ENCODE data around the gene VPS13C. TPM values are rescaled to one million over a fixed set of nuclear protein-coding genes. Genes with fewer than 3 reads are reported as not detected.

The VPS13C gene
- polyA plus RNA-seq, 2 of the 4 experiments (the other 2 are of a cell fraction): 13.2 to 26.5 TPM

- ChIA-PET CTCF (interaction anchor here (1.4 to 9.7 kb wide), 4 partner anchors 9 to 243 kb away, joined by 3 to 86 read pairs (median 19); partner anchors contain the start of gene C2CD4B), POLR2A (no interaction called here)
- FAIRE-seq (no peak), ATAC-seq (no peak), DNase-seq (ENCODE audit: low read depth in 1 of 2, low spot score in 1 of 2) (peak in 1 of 2 experiments; percentile 33)
- peak overlapping the region in 1 of 2 experiments; percentile 38; a peak in 2 of 6 replicates for H3K27ac ChIP-seq
- H3K9me3 ChIP-seq: no peaks in the 10 kb centered on the region
- no peak overlapping the region for H3K4me3 ChIP-seq
- 33% methylated on average over 6 of the region's 6 CpGs for WGBS (ENCODE audit: missing lambda C conversion rate)
- TF ChIP-seq MAFK (IDR thresholded peaks at IDR 0.05; ENCODE audit: partially characterized antibody): peak; percentile 60
- no peak for TF ChIP-seq JUN (IDR thresholded peaks at IDR 0.05)
- peaks cover 24% of the 10 kb centered on the region for H3K4me1 ChIP-seq
- H3K4me2 ChIP-seq: peak overlapping the region; percentile 39
Measured at GRCh38 chr15:62063825-62064635, 3.8 kb upstream of the VPS13C start.

GRCh38 chr15:62060896-62061280 lies 641 bp upstream of the VPS13C start:
- Histone ChIP-seq H3K4me1 (peaks cover 22% of the 10 kb centered on the region), H3K9me3 (no peaks in the 10 kb centered on the region), H3K4me2 (peak overlapping the region; percentile 85), H3K4me3 (peak overlapping the region; percentile 90), H3K27ac (peak overlapping the region; percentile 56 to 76)
- CTCF ChIA-PET: interaction anchor here (0.5 to 9.7 kb wide), 23 partner anchors 12 to 623 kb away, joined by 3 to 86 read pairs (median 3); no protein-coding TSS in a partner anchor
- WGBS (ENCODE audit: missing lambda C conversion rate): 36% methylated on average over 12 of the region's 12 CpGs
- ATAC-seq (peak; percentile 1 to 3; a peak in 2 of 6 replicates), DNase-seq (ENCODE audit: low read depth in 1 of 2, low spot score in 1 of 2) (no peak), FAIRE-seq (no peak)
- TF ChIP-seq HOXA7 (CRISPR knock-in tag; IDR thresholded peaks at IDR 0.05) (no peak), BCL3 (IDR thresholded peaks at IDR 0.05) (no peak), FOSL2 (IDR thresholded peaks at IDR 0.05) (no peak), FOSL2 (CRISPR knock-in tag; IDR thresholded peaks at IDR 0.05) (no peak), ZFP36 (IDR thresholded peaks at IDR 0.05; ENCODE audit: borderline replicate concordance, partially characterized antibody) (no peak), ATOH8 (CRISPR knock-in tag; IDR thresholded peaks at IDR 0.05; ENCODE audit: low read depth) (no peak), RFX5 (IDR thresholded peaks at IDR 0.05) (no peak), POLR2A (IDR thresholded peaks at IDR 0.05; ENCODE audit: low read length) (no peak), RCOR1 (IDR thresholded peaks at IDR 0.05; ENCODE audit: low read depth, low read length) (no peak), FOSB (CRISPR knock-in tag; IDR thresholded peaks at IDR 0.05) (no peak), HMGXB4 (CRISPR knock-in tag; IDR thresholded peaks at IDR 0.05; ENCODE audit: borderline replicate concordance) (no peak), CTCF (IDR thresholded peaks at IDR 0.05) (no peak), ELK1 (IDR thresholded peaks at IDR 0.05; ENCODE audit: low read depth, low read length) (no peak), HOXB13 (CRISPR knock-in tag; IDR thresholded peaks at IDR 0.05; ENCODE audit: low read depth) (no peak), HES2 (IDR thresholded peaks at IDR 0.05) (no peak), FOXS1 (CRISPR knock-in tag; IDR thresholded peaks at IDR 0.05) (no peak), BHLHE40 (IDR thresholded peaks at IDR 0.05; ENCODE audit: low read depth, low read length) (no peak), HDAC2 (IDR thresholded peaks at IDR 0.05) (no peak)
- POLR2A ChIA-PET: interaction anchor here (0.6 to 1.1 kb wide), 6 partner anchors 8 to 324 kb away, joined by 3 to 4 read pairs (median 3); no protein-coding TSS in a partner anchor

All from A549 (cell line).